ENCODE results near the gene RFX2. TPM values are rescaled to one million over a fixed set of nuclear protein-coding genes. Genes with fewer than 3 reads are reported as not detected.

The RFX2 gene
- total RNA-seq, 3 donors from 2014 or later, result 6.1 to 16.2 (median 9.2) TPM

- Histone ChIP-seq H3K36me3 (no peaks in the 10 kb centered on the region), H3K9me3 (no peaks in the 10 kb centered on the region), H3K27me3 (no peaks in the 10 kb centered on the region), H3K27ac (no peak overlapping the region), H3K4me1 (no peaks in the 10 kb centered on the region), H3K4me3 (no peak overlapping the region)
- intact Hi-C loops (cut with DNase I; ENCODE audit: low total_unique reads), result loop anchor here (10.0 kb wide), 1 partner anchor 95 kb away; the partner anchor contains the start of gene ACSBG2
- peak in 1 of 2 donors; percentile 35 for DNase-seq (ENCODE audit: low spot score in 2 of 2)
- no peak for TF ChIP-seq POLR2AphosphoS5 (IDR thresholded peaks at IDR 0.05)
- TF ChIP-seq POLR2A (IDR thresholded peaks at IDR 0.05), result no peak
- TF ChIP-seq, protein P1, sequence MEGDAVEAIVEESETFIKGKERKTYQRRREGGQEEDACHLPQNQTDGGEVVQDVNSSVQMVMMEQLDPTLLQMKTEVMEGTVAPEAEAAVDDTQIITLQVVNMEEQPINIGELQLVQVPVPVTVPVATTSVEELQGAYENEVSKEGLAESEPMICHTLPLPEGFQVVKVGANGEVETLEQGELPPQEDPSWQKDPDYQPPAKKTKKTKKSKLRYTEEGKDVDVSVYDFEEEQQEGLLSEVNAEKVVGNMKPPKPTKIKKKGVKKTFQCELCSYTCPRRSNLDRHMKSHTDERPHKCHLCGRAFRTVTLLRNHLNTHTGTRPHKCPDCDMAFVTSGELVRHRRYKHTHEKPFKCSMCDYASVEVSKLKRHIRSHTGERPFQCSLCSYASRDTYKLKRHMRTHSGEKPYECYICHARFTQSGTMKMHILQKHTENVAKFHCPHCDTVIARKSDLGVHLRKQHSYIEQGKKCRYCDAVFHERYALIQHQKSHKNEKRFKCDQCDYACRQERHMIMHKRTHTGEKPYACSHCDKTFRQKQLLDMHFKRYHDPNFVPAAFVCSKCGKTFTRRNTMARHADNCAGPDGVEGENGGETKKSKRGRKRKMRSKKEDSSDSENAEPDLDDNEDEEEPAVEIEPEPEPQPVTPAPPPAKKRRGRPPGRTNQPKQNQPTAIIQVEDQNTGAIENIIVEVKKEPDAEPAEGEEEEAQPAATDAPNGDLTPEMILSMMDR (IDR thresholded peaks at IDR 0.05), result no peak
Measured at GRCh38 chr19:6039566-6040225, 70.6 kb downstream of the RFX2 start.

DNA sequence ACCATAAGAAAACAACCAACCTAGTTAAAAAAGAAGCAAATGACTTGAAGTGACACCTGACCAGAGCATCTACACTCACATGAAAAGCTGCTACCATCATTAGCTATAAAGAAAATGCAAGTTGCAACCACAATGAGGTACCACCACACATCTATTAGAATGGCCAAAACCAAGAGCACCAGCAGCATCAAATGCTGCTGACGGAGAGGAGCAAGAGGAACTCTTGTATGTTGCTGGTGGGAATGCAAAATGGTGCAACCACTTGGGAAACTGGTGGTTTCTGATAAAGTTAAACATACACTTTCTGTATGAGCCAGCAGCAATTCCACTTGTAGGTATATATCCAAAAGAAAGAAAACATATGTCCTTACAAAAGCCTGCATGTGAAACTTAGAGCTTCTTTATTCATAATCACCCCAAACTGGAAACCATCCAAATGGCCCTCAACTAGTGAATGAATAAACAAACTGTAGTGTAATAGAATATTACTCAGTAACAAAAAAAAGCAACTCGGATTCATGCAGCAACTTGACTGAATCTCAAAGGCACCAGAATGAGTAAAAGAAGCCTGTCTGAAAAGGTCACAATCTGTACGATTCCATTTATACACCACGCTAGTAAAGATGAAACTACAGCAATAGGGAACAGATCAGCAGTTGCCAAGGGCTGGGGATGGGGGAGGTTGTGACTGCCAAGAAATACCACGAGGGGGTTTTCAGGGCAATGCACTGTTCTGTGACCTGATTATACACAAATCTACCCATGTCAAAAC, 71.5 kb downstream of the RFX2 start:
- Histone ChIP-seq H3K4me1 (no peaks in the 10 kb centered on the region), H3K27me3 (no peaks in the 10 kb centered on the region), H3K4me3 (no peak overlapping the region), H3K27ac (no peak overlapping the region), H3K9me3 (no peaks in the 10 kb centered on the region), H3K36me3 (no peaks in the 10 kb centered on the region)
- DNase-seq (ENCODE audit: low spot score in 2 of 2), result peak in 1 of 2 donors; percentile 39
- no peak for TF ChIP-seq POLR2A (IDR thresholded peaks at IDR 0.05)
- TF ChIP-seq POLR2AphosphoS5 (IDR thresholded peaks at IDR 0.05), result no peak
- TF ChIP-seq, protein P1 (IDR thresholded peaks at IDR 0.05), result no peak
- intact Hi-C loops (cut with DNase I; ENCODE audit: low total_unique reads), result no loop called here

- Histone ChIP-seq H3K27me3 (no peaks in the 10 kb centered on the region), H3K27ac (no peak overlapping the region), H3K4me3 (no peak overlapping the region), H3K36me3 (no peaks in the 10 kb centered on the region), H3K4me1 (no peaks in the 10 kb centered on the region), H3K9me3 (no peaks in the 10 kb centered on the region)
- DNase-seq (ENCODE audit: low spot score in 2 of 2), result peak in 1 of 2 donors; percentile 12
- intact Hi-C loops (cut with DNase I; ENCODE audit: low total_unique reads), result no loop called here
- TF ChIP-seq, protein P1 (IDR thresholded peaks at IDR 0.05), result no peak
- TF ChIP-seq POLR2AphosphoS5 (IDR thresholded peaks at IDR 0.05), result no peak
- no peak for TF ChIP-seq POLR2A (IDR thresholded peaks at IDR 0.05)
Measured at GRCh38 chr19:6035026-6035425, 75.3 kb downstream of the RFX2 start.

DNA sequence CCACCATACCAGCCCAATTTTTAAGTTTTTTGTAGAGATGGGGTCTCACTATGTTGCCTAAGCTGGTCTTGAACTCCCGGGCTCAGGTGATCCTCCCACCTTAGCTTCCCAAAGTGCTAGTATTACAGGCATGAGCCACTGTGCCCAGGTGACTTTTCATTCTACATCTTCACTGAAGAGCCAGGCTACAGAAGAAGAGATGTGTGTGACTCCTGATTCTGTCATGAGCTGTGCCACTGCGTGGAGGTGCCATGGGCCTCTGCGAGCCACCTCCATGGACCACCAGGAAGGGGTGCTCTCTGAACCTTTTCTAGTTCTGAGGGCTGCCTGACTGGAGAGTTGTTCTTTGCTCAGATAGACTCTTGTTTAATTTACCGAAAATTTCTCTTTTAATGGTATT, 75.8 kb downstream of the RFX2 start:
- Histone ChIP-seq H3K9me3 (no peaks in the 10 kb centered on the region), H3K4me1 (no peaks in the 10 kb centered on the region), H3K36me3 (no peaks in the 10 kb centered on the region), H3K27me3 (no peaks in the 10 kb centered on the region), H3K4me3 (no peak overlapping the region), H3K27ac (no peak overlapping the region)
- intact Hi-C loops (cut with DNase I; ENCODE audit: low total_unique reads), result no loop called here
- TF ChIP-seq, protein P1 (IDR thresholded peaks at IDR 0.05), result no peak
- TF ChIP-seq POLR2A (IDR thresholded peaks at IDR 0.05), result no peak
- no peak for TF ChIP-seq POLR2AphosphoS5 (IDR thresholded peaks at IDR 0.05)
- DNase-seq (ENCODE audit: low spot score in 2 of 2), result peak in 1 of 2 donors; percentile 17

DNA sequence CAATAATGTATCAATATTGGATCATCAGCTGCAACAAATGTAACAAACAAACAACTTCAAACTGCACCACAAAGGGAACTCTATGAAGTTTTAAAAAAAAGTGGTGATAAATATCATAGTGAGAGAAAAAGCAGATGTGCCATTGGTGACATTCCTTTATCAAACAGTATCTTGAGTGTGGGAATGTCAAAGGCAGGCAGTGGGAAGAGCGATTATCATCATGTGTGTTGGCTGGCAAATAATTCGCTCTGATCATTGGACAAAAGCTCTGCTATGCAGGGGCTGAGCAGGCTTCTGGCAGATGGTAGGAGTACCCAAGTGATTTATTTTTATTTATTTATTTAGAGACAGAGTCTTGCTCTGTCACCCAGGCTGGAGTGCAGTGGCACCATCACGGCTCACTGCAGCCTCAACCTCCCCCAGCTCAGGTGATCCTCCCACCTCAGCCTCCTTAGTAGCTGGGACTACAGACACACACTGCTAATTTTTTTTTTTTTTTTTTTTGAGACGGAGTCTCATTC, 76.5 kb downstream of the RFX2 start:
- Histone ChIP-seq H3K27me3 (no peaks in the 10 kb centered on the region), H3K27ac (no peak overlapping the region), H3K4me1 (no peaks in the 10 kb centered on the region), H3K9me3 (no peaks in the 10 kb centered on the region), H3K4me3 (no peak overlapping the region), H3K36me3 (no peaks in the 10 kb centered on the region)
- intact Hi-C loops (cut with DNase I; ENCODE audit: low total_unique reads), result no loop called here
- TF ChIP-seq POLR2A (IDR thresholded peaks at IDR 0.05) (no peak), POLR2AphosphoS5 (IDR thresholded peaks at IDR 0.05) (no peak)
- TF ChIP-seq, protein P1 (IDR thresholded peaks at IDR 0.05), result no peak
- DNase-seq (ENCODE audit: low spot score in 2 of 2), result peak in 1 of 2 donors; percentile 33

Measured in breast epithelium (tissue), 4 donors.